ENCODE data around the gene RPS6KB2. TPM values are rescaled to one million over a fixed set of nuclear protein-coding genes. Genes with fewer than 3 reads are reported as not detected.

Gene RPS6KB2
- total and polyA plus RNA-seq, 10 of the 15 experiments (the other 5 are each of a cell fraction or from before 2014, with no cell fraction given), result 0.39 to 101 (median 58.4) TPM

DNA sequence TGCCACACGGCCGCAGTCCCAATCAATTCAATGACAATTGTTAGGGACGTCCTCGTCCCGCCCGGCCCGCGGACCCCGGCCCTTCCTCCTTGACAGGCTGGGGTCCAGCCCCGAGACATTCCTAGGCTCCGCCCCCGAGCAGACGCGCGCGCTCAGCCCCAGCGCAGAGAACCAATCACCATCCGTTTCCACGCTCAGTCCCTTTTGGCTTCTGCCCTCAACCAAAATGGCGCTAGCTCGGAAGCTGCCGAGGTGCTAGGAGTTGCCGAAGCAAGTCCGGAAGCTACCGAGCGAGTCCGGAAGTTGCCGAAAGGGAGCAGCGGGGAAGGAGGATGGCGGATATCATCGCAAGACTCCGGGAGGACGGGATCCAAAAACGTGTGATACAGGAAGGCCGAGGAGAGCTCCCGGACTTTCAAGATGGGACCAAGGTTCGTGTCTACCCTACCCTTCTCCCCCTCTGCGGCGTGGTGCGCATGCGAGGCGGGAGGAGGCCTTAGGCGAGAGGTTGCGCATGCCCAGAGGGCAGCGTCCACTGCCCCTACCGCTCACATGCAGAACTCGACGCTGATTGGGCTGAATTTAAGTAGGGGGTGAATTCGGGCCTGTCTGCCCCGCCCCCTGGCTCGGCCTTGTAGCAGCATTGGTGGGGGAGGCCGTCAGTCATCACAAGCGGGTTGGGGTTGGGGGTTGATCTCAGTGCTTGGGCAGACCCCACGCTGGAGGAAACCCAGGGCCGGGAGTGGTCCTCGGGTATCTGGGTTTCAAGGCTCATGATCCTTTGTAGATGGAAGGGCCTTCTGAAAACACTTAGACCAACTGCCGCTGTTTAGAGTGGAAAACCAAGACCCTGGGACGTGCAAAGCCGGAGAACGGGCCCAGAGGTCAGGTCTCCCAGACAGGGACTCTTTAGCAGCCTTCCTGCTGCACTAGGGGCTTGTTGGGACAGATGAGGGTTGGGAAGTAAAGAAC, 54.8 kb downstream of the RPS6KB2 start, which contains the start of gene AIP (continued):
- TF ChIP-seq SUPT20H (IDR thresholded peaks at IDR 0.05; ENCODE audit: borderline replicate concordance, control insufficient read depth, low read depth, low read length), result no peak
- no peak for TF ChIP-seq ZNF274 (IDR thresholded peaks at IDR 0.05; ENCODE audit: insufficient read depth, insufficient read length)
- TF ChIP-seq CEBPB (IDR thresholded peaks at IDR 0.05; ENCODE audit: borderline replicate concordance in 1 of 2, low read depth in 2 of 2, low read length in 2 of 2), result no peak
- TF ChIP-seq BRCA1 (IDR thresholded peaks at IDR 0.05; ENCODE audit: low read depth, low read length), result no peak
- no peak for TF ChIP-seq PML (IDR thresholded peaks at IDR 0.05; ENCODE audit: low read length)
- TF ChIP-seq TAF1 (IDR thresholded peaks at IDR 0.05; ENCODE audit: borderline replicate concordance, low read depth, low read length), result peak; percentile 88; the same call in 1 of the 2 replicates
- peak in 1 of 2 experiments; percentile 70; a peak in 3 of 4 replicates for TF ChIP-seq BHLHE40 (IDR thresholded peaks at IDR 0.05; ENCODE audit: borderline replicate concordance in 1 of 2, low read depth in 2 of 2, low read length in 1 of 2)
- TF ChIP-seq, protein P1, sequence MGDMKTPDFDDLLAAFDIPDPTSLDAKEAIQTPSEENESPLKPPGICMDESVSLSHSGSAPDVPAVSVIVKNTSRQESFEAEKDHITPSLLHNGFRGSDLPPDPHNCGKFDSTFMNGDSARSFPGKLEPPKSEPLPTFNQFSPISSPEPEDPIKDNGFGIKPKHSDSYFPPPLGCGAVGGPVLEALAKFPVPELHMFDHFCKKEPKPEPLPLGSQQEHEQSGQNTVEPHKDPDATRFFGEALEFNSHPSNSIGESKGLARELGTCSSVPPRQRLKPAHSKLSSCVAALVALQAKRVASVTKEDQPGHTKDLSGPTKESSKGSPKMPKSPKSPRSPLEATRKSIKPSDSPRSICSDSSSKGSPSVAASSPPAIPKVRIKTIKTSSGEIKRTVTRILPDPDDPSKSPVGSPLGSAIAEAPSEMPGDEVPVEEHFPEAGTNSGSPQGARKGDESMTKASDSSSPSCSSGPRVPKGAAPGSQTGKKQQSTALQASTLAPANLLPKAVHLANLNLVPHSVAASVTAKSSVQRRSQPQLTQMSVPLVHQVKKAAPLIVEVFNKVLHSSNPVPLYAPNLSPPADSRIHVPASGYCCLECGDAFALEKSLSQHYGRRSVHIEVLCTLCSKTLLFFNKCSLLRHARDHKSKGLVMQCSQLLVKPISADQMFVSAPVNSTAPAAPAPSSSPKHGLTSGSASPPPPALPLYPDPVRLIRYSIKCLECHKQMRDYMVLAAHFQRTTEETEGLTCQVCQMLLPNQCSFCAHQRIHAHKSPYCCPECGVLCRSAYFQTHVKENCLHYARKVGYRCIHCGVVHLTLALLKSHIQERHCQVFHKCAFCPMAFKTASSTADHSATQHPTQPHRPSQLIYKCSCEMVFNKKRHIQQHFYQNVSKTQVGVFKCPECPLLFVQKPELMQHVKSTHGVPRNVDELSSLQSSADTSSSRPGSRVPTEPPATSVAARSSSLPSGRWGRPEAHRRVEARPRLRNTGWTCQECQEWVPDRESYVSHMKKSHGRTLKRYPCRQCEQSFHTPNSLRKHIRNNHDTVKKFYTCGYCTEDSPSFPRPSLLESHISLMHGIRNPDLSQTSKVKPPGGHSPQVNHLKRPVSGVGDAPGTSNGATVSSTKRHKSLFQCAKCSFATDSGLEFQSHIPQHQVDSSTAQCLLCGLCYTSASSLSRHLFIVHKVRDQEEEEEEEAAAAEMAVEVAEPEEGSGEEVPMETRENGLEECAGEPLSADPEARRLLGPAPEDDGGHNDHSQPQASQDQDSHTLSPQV (IDR thresholded peaks at IDR 0.05), result no peak
- TF ChIP-seq ZNF622 (IDR thresholded peaks at IDR 0.05), result no peak
- TF ChIP-seq, protein P2, sequence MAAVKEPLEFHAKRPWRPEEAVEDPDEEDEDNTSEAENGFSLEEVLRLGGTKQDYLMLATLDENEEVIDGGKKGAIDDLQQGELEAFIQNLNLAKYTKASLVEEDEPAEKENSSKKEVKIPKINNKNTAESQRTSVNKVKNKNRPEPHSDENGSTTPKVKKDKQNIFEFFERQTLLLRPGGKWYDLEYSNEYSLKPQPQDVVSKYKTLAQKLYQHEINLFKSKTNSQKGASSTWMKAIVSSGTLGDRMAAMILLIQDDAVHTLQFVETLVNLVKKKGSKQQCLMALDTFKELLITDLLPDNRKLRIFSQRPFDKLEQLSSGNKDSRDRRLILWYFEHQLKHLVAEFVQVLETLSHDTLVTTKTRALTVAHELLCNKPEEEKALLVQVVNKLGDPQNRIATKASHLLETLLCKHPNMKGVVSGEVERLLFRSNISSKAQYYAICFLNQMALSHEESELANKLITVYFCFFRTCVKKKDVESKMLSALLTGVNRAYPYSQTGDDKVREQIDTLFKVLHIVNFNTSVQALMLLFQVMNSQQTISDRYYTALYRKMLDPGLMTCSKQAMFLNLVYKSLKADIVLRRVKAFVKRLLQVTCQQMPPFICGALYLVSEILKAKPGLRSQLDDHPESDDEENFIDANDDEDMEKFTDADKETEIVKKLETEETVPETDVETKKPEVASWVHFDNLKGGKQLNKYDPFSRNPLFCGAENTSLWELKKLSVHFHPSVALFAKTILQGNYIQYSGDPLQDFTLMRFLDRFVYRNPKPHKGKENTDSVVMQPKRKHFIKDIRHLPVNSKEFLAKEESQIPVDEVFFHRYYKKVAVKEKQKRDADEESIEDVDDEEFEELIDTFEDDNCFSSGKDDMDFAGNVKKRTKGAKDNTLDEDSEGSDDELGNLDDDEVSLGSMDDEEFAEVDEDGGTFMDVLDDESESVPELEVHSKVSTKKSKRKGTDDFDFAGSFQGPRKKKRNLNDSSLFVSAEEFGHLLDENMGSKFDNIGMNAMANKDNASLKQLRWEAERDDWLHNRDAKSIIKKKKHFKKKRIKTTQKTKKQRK (IDR thresholded peaks at IDR 0.05; ENCODE audit: low read depth, low read length), result no peak
- TF ChIP-seq, protein P3, sequence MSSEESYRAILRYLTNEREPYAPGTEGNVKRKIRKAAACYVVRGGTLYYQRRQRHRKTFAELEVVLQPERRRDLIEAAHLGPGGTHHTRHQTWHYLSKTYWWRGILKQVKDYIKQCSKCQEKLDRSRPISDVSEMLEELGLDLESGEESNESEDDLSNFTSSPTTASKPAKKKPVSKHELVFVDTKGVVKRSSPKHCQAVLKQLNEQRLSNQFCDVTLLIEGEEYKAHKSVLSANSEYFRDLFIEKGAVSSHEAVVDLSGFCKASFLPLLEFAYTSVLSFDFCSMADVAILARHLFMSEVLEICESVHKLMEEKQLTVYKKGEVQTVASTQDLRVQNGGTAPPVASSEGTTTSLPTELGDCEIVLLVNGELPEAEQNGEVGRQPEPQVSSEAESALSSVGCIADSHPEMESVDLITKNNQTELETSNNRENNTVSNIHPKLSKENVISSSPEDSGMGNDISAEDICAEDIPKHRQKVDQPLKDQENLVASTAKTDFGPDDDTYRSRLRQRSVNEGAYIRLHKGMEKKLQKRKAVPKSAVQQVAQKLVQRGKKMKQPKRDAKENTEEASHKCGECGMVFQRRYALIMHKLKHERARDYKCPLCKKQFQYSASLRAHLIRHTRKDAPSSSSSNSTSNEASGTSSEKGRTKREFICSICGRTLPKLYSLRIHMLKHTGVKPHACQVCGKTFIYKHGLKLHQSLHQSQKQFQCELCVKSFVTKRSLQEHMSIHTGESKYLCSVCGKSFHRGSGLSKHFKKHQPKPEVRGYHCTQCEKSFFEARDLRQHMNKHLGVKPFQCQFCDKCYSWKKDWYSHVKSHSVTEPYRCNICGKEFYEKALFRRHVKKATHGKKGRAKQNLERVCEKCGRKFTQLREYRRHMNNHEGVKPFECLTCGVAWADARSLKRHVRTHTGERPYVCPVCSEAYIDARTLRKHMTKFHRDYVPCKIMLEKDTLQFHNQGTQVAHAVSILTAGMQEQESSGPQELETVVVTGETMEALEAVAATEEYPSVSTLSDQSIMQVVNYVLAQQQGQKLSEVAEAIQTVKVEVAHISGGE (CRISPR knock-in tag; IDR thresholded peaks at IDR 0.05), result no peak
- no peak; the same call in 1 of the 2 replicates for TF ChIP-seq RFX5 (IDR thresholded peaks at IDR 0.05; ENCODE audit: low read depth, low read length)
- no peak for TF ChIP-seq SREBF2 (IDR thresholded peaks at IDR 0.05; ENCODE audit: low read length)
- no peak for TF ChIP-seq GABPA (IDR thresholded peaks at IDR 0.05; ENCODE audit: low read depth)
- no peak for TF ChIP-seq ZNF24 (IDR thresholded peaks at IDR 0.05)
- TF ChIP-seq ZNF217 (IDR thresholded peaks at IDR 0.05), result no peak
- TF ChIP-seq MYC (IDR thresholded peaks at IDR 0.05; ENCODE audit: insufficient read depth, insufficient read length, insufficient replicate concordance, low read length, severe bottlenecking), result no peak
- no peak for TF ChIP-seq KAT2A (conservative IDR thresholded peaks at IDR 0.05; ENCODE audit: control insufficient read depth, low read depth, low read length)
